Activated CD4-positive, CD25-positive, alpha-beta regulatory T cell treated with anti-CD3 and anti-CD28 coated beads, Interleukin-2, amount 50 U/mL, for 72 hours (primary cell): ENCODE data around the gene DOCK3.

Experiments
- DNase-seq: peaks from one replicate; pipeline ENCODE4 v3.0.0; 2021

The DOCK3 gene

GRCh38 chr3:51391566-51392354 lies 717.0 kb downstream of the DOCK3 start:
- peak; percentile 63 for DNase-seq

- DNase-seq = no peak
These were observed 717.8 kb downstream of the DOCK3 start for GRCh38 chr3:51392355-51393133.

- DNase-seq = no peak
These were observed 718.4 kb downstream of the DOCK3 start for GRCh38 chr3:51393134-51393495.

GRCh38 chr3:51393564-51393963 lies 718.8 kb downstream of the DOCK3 start:
- no peak for DNase-seq

- DNase-seq = no peak
These were observed 719.8 kb downstream of the DOCK3 start for GRCh38 chr3:51394541-51394940.

GRCh38 chr3:51395493-51396213 lies 720.9 kb downstream of the DOCK3 start:
- DNase-seq = no peak

- DNase-seq = no peak
These were observed 721.7 kb downstream of the DOCK3 start for GRCh38 chr3:51396401-51396800.

- no peak for DNase-seq
These were observed 722.7 kb downstream of the DOCK3 start for GRCh38 chr3:51397392-51397791.

GRCh38 chr3:51398595-51399310 lies 724.0 kb downstream of the DOCK3 start:
- no peak for DNase-seq

- DNase-seq = no peak
These were observed 725.4 kb downstream of the DOCK3 start for GRCh38 chr3:51400166-51400565.

GRCh38 chr3:51401735-51402134 lies 727.0 kb downstream of the DOCK3 start:
- no peak for DNase-seq

GRCh38 chr3:51403675-51404074 lies 728.9 kb downstream of the DOCK3 start:
- DNase-seq = no peak

GRCh38 chr3:51408021-51408420 lies 733.3 kb downstream of the DOCK3 start:
- DNase-seq = no peak

GRCh38 chr3:51408813-51409212 lies 734.1 kb downstream of the DOCK3 start:
- no peak for DNase-seq

GRCh38 chr3:51422211-51422610 lies 747.5 kb downstream of the DOCK3 start:
- no peak for DNase-seq

GRCh38 chr3:51426921-51427320 lies 752.2 kb downstream of the DOCK3 start:
- DNase-seq = no peak

GRCh38 chr3:51429138-51429537 lies 754.4 kb downstream of the DOCK3 start:
- no peak for DNase-seq
